GM12878 (cell line): Measurements from ENCODE around the gene PTPRN2. TPM values are rescaled to one million over a fixed set of nuclear protein-coding genes. Genes with fewer than 3 reads are reported as not detected.

Experiments used
- ATAC-seq: fragments of 200-7000 bp; cut with Tn5 transposase; 3 replicates; pipeline ENCODE4 v1.9.1; 2020; ENCODE audit warnings: mild to moderate bottlenecking, moderate library complexity
- BruUV-seq: library from RNA; stranded (reverse); fragments of 400-500 nt; replicated peaks from 2 replicates; lab custom pipeline; 2021; lab: Mats Ljungman, UMichigan
- CTCF ChIA-PET: fragments of 300-600 bp; sonication (Branson Sonifier 250); formaldehyde crosslinking; extraction: SDS; loops from one replicate; lab custom pipeline; 2021; ENCODE audit warnings: inconsistent platforms; lab: Yijun Ruan, JAX
- POLR2A ChIA-PET: fragments of 350-600 bp; formaldehyde crosslinking; extraction: SDS; loops from one replicate; lab custom pipeline; 2021; ENCODE audit warnings: inconsistent platforms; lab: Charles Lee
- RAD21 ChIA-PET: fragments of 300-600 bp; sonication (Branson Sonifier 250); formaldehyde crosslinking; loops from one replicate; lab custom pipeline; 2023; ENCODE audit warnings: antibody characterized with exemption; ENCODE audit not compliant: unreplicated experiment; lab: Charles Lee
- SMC1A ChIA-PET: fragments of 300-600 bp; sonication (Branson Sonifier 250); formaldehyde crosslinking; loops from one replicate; lab custom pipeline; 2023; ENCODE audit not compliant: unreplicated experiment, uncharacterized antibody; lab: Charles Lee
- DNase-seq: peaks from one replicate; pipeline ENCODE4 v3.0.0-alpha.2; 2011; ENCODE audit warnings: low read depth, low spot score
- FAIRE-seq: peaks from 3 replicates; lab custom pipeline; 2011; peaks lifted over from hg19 to GRCh38; lab: Jason Lieb, UNC
- H2AFZ ChIP-seq: 2 replicates; pipeline ENCODE4 v1.6.0; 2011; ENCODE audit warnings: low read depth, low read length, control low read depth; ENCODE audit not compliant: control insufficient read depth
- H3K27ac ChIP-seq: 2 replicates; pipeline ENCODE4 v1.5.1; 2011; ENCODE audit warnings: control low read depth; ENCODE audit not compliant: control insufficient read depth, insufficient read depth
- H3K27me3 ChIP-seq, 2 experiments: replicated peaks in 1 of 2; 2 replicates each; pipeline versions ENCODE4 v1.6.0 to v1.6.1; 2011; ENCODE audit warnings: low read length in 1 of 2; ENCODE audit not compliant: control insufficient read depth in 2 of 2, insufficient read depth in 2 of 2
- H3K36me3 ChIP-seq, 2 experiments: 2 replicates each; pipeline ENCODE4 v1.5.1; 2011; ENCODE audit warnings: low read length in 1 of 2; ENCODE audit not compliant: control insufficient read depth in 2 of 2, insufficient read depth in 2 of 2
- H3K4me1 ChIP-seq: 2 replicates; pipeline ENCODE4 v1.6.1; 2011; ENCODE audit warnings: mild to moderate bottlenecking, low read length, moderate library complexity, mixed read lengths; ENCODE audit not compliant: control insufficient read depth, insufficient read depth
- H3K4me2 ChIP-seq: 2 replicates; pipeline ENCODE4 v1.6.0; 2011; ENCODE audit warnings: control low read depth; ENCODE audit not compliant: control insufficient read depth, insufficient read depth
- H3K4me3 ChIP-seq: fragments of 200-600 bp; sonication (generic); 2 replicates; pipeline ENCODE4 v1.5.1; 2016
- H3K79me2 ChIP-seq: 2 replicates; pipeline ENCODE4 v1.6.0; 2011; ENCODE audit warnings: low read length; ENCODE audit not compliant: control insufficient read depth, insufficient read depth
- H3K9ac ChIP-seq: 2 replicates; pipeline ENCODE4 v1.8.0; 2011; ENCODE audit warnings: low read length, control low read depth, mixed read lengths; ENCODE audit not compliant: control insufficient read depth, insufficient read depth
- H3K9me3 ChIP-seq: replicated peaks from 3 replicates; pipeline ENCODE4 v1.5.1; 2011; ENCODE audit warnings: mild to moderate bottlenecking, low read length; ENCODE audit not compliant: control insufficient read depth, insufficient read depth
- H4K20me1 ChIP-seq: 2 replicates; pipeline ENCODE4 v1.6.0; 2011; ENCODE audit not compliant: control insufficient read depth, insufficient read depth
- ESRRA ChIP-seq: IDR thresholded peaks from 2 replicates; pipeline ENCODE4 v1.6.1; 2012; ENCODE audit warnings: mild to moderate bottlenecking, low read length, improper control_type of control experiment
- IRF4 ChIP-seq: IDR thresholded peaks from 2 replicates; pipeline ENCODE4 v1.6.1; 2011; ENCODE audit warnings: low read depth, low read length
- KLF5 ChIP-seq: fragments of 450-650 bp; IDR thresholded peaks from 2 replicates; pipeline ENCODE4 v1.6.1; 2014; ENCODE audit warnings: mild to moderate bottlenecking; ENCODE audit not compliant: partially characterized antibody
- MXI1 ChIP-seq: fragments of 150-350 bp; IDR thresholded peaks from 2 replicates; pipeline ENCODE4 v1.6.1; 2011; ENCODE audit warnings: low read depth, mild to moderate bottlenecking, inconsistent platforms, low read length, improper control_type of control experiment
- MYC ChIP-seq: IDR thresholded peaks from 2 replicates; pipeline ENCODE4 v1.6.1; 2011; ENCODE audit warnings: mild to moderate bottlenecking, low read length, moderate library complexity, inconsistent platforms; ENCODE audit not compliant: insufficient read depth, insufficient replicate concordance, insufficient read length, severe bottlenecking
- ZNF207 ChIP-seq: fragments of 450-650 bp; IDR thresholded peaks from 2 replicates; pipeline ENCODE4 v1.6.1; 2014; ENCODE audit warnings: antibody characterized with exemption, mild to moderate bottlenecking, borderline replicate concordance
- WGBS: methylation state at CpG from one replicate; pipeline ENCODE4 v1.1.6; 2016; ENCODE audit warnings: low lambda C conversion rate; ENCODE audit not compliant: insufficient replicate concordance, insufficient coverage; ENCODE audit errors: missing lambda C conversion rate; 5-methylcytosine and 5-hydroxymethylcytosine counted together
- in situ Hi-C: fragments of 300-500 bp; cut with MboI; formaldehyde crosslinking; loops from 9 replicates; pipeline ENCODE4 v1.14.3; 2018; ENCODE audit warnings: mixed read lengths
- intact Hi-C: fragments of 100-400 bp; cut with micrococcal nuclease; formaldehyde crosslinking; loops from one replicate; pipeline ENCODE4 v1.14.2; 2022; ENCODE audit not compliant: unreplicated experiment
- polyA plus RNA-seq, 11 experiments: library from polyadenylated mRNA; depleted of rRNA in 4 of 11; unstranded in 6 of 11; stranded (reverse) in 5 of 11; fragments of >200 nt; fragmentation: Nextera tagmentation in 4 of 11; fragmentation: Illumina TruSeq in 1 of 11; extraction: Ambion mirVana in 4 of 11; extraction: Trizol in 1 of 11; gene quantifications; 1 replicate in 1 of 11; 2 replicates in 10 of 11; pipeline versions ENCODE4 v1.2.1 to v1.2.3, GENCODE V29; 2011 to 2016; ENCODE audit warnings: inconsistent platforms in 2 of 11, missing spikeins in 2 of 11, low read depth in 1 of 11
- total RNA-seq, 4 experiments: library from RNA; depleted of rRNA in 3 of 4; stranded (reverse); fragments of >200 nt in 3 of 4; fragmentation: Illumina TruSeq in 1 of 4; extraction: Trizol in 1 of 4; gene quantifications; 2 replicates each; pipeline versions ENCODE4 v1.2.1 to v1.2.3, GENCODE V29; 2013 to 2021
- TF ChIP-seq, protein P1 (sequence below): fragments of 450-650 bp; IDR thresholded peaks from 2 replicates; pipeline ENCODE4 v1.6.1; 2014; ENCODE audit warnings: mild to moderate bottlenecking
- TF ChIP-seq, protein P2 (sequence below): IDR thresholded peaks from 2 replicates; pipeline ENCODE4 v1.6.1; 2012; ENCODE audit warnings: low read depth, low read length, improper control_type of control experiment
- TF ChIP-seq, protein P3 (sequence below): IDR thresholded peaks from 2 replicates; pipeline ENCODE4 v1.6.1; 2012; ENCODE audit warnings: low read length, inconsistent platforms

PTPRN2 gene
- total and polyA plus RNA-seq, 10 of the 15 experiments (the other 5 are each of a cell fraction or from before 2014, with no cell fraction given): 5.4 TPM; not detected in 9

DNA sequence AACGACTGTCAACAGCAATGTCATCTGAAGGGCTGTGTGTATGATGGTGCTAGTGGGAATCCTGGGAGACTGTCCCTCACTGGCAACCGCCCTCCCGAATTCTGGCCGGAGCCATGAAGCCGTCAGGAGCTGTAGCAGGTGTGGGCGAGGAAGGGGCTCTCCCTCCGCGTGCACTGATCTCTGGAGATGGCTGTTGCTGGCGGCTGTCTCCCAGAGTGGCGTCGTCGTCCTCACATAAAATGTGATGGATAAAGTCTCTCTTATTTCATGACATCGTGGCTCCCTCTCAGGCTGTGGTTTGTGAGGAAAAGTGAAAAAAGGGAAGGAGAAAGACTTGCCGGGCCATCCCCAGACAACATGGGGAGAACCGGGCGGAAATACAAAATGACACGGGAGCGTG lies 1034.4 kb downstream of the PTPRN2 start:
- H3K27ac ChIP-seq: no peak overlapping the region
- ChIA-PET POLR2A (no interaction called here), RAD21 (no interaction called here), SMC1A (no interaction called here), CTCF (no interaction called here)
- in situ Hi-C loops (no loop called here), intact Hi-C loops (no loop called here)
- no peaks in the 10 kb centered on the region; the same call in 1 of the 3 replicates for H3K9me3 ChIP-seq
- no peak overlapping the region for H3K4me3 ChIP-seq
- H3K79me2 ChIP-seq: no peaks in the 10 kb centered on the region
- no peaks in the 10 kb centered on the region for H4K20me1 ChIP-seq
- no peaks in the 10 kb centered on the region for H3K4me1 ChIP-seq
- WGBS: 58% methylated on average over 18 of the region's 18 CpGs
- no peak overlapping the region for H3K4me2 ChIP-seq
- H2AFZ ChIP-seq: no peak overlapping the region
- BruUV-seq: no TSS peak
- DNase-seq (no peak), ATAC-seq (no peak), FAIRE-seq (no peak)
- no peaks in the 10 kb centered on the region for H3K27me3 ChIP-seq
- H3K9ac ChIP-seq: no peak overlapping the region
- no peaks in the 10 kb centered on the region for H3K36me3 ChIP-seq
- TF ChIP-seq, protein P1, sequence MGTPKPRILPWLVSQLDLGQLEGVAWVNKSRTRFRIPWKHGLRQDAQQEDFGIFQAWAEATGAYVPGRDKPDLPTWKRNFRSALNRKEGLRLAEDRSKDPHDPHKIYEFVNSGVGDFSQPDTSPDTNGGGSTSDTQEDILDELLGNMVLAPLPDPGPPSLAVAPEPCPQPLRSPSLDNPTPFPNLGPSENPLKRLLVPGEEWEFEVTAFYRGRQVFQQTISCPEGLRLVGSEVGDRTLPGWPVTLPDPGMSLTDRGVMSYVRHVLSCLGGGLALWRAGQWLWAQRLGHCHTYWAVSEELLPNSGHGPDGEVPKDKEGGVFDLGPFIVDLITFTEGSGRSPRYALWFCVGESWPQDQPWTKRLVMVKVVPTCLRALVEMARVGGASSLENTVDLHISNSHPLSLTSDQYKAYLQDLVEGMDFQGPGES: no peak
- no peak for TF ChIP-seq IRF4

DNA sequence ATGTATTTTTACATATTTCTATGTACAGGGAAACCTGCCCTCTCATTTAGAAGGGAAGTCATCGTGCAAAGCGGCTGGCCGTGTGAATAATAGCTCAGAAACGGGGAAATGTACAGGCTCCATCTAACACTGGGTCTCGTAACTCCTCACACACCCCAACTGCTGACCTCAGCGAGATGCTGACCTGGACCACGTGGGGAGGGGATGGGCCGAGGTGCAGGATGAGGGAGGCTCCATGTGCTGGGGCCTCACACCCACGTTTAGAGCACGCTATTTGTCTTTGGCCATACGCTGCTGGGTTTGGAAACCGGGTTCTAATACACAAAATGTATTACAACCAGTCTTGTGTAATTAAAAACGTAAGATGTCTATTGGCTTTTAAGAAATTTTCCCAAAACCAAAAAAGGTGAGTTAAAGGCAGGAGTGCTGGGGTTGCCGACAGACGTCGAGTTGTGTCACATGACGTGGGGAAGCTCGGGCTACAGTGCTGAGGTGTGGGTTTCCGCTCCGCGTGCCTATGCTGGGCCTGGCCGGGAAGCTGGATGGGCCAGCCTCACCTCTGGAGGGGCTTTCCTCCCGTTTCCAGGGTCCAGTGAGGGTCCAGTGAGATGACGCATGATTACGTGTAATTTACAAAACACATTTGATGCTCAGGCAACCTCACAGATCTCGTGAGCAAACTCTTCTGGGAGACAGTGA lies 1035.2 kb downstream of the PTPRN2 start:
- no peaks in the 10 kb centered on the region; the same call in 1 of the 3 replicates for H3K9me3 ChIP-seq
- H3K9ac ChIP-seq: no peak overlapping the region
- H3K27ac ChIP-seq: no peak overlapping the region
- H3K27me3 ChIP-seq: no peaks in the 10 kb centered on the region
- FAIRE-seq (no peak), DNase-seq (no peak), ATAC-seq (no peak)
- SMC1A ChIA-PET: no interaction called here
- no peaks in the 10 kb centered on the region for H4K20me1 ChIP-seq
- intact Hi-C loops: no loop called here
- H3K79me2 ChIP-seq: no peaks in the 10 kb centered on the region
- in situ Hi-C loops: no loop called here
- no peak overlapping the region for H2AFZ ChIP-seq
- POLR2A ChIA-PET: no interaction called here
- H3K4me1 ChIP-seq: no peaks in the 10 kb centered on the region
- H3K4me2 ChIP-seq: no peak overlapping the region
- CTCF ChIA-PET: no interaction called here
- WGBS: 62% methylated on average over 26 of the region's 26 CpGs
- no peaks in the 10 kb centered on the region for H3K36me3 ChIP-seq
- BruUV-seq: no TSS peak
- TF ChIP-seq, protein P2, sequence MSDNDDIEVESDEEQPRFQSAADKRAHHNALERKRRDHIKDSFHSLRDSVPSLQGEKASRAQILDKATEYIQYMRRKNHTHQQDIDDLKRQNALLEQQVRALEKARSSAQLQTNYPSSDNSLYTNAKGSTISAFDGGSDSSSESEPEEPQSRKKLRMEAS: no peak
- TF ChIP-seq KLF5: no peak
- no peak for TF ChIP-seq MXI1
- TF ChIP-seq, protein P3, sequence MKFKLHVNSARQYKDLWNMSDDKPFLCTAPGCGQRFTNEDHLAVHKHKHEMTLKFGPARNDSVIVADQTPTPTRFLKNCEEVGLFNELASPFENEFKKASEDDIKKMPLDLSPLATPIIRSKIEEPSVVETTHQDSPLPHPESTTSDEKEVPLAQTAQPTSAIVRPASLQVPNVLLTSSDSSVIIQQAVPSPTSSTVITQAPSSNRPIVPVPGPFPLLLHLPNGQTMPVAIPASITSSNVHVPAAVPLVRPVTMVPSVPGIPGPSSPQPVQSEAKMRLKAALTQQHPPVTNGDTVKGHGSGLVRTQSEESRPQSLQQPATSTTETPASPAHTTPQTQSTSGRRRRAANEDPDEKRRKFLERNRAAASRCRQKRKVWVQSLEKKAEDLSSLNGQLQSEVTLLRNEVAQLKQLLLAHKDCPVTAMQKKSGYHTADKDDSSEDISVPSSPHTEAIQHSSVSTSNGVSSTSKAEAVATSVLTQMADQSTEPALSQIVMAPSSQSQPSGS: no peak
- no peak for TF ChIP-seq MYC
- no peak for TF ChIP-seq ZNF207
- no peak for TF ChIP-seq ESRRA
- RAD21 ChIA-PET: no interaction called here
- no peak overlapping the region for H3K4me3 ChIP-seq
